K562 (cell line): Measurements from ENCODE around the gene SPEG. TPM values are rescaled to one million over a fixed set of nuclear protein-coding genes. Genes with fewer than 3 reads are reported as not detected.

Experiments
- CEBPB ChIP-seq: fragments of 450-650 bp; IDR thresholded peaks from 2 replicates; pipeline ENCODE4 v1.6.1; 2016; ENCODE audit warnings: missing genetic modification characterization, missing compliant biosample characterization
- CHCHD3 ChIP-seq: fragments of 250-450 bp; sonication (Bioruptor Pico); IDR thresholded peaks from 2 replicates; pipeline ENCODE4 v2.1.2; 2022; ENCODE audit warnings: mild to moderate bottlenecking
- CSDE1 ChIP-seq, 2 experiments: fragments of 450-650 bp; IDR thresholded peaks; 2 replicates each; pipeline ENCODE4 v1.6.1; 2016; ENCODE audit warnings: mild to moderate bottlenecking in 1 of 2
- EHMT2 ChIP-seq: fragments of 450-650 bp; IDR thresholded peaks from 2 replicates; pipeline ENCODE4 v1.6.1; 2018; ENCODE audit warnings: antibody characterized with exemption
- EP300 ChIP-seq: IDR thresholded peaks from 2 replicates; pipeline ENCODE4 v1.6.1; 2012; ENCODE audit warnings: low read length, improper control_type of control experiment
- GATAD2B ChIP-seq: fragments of 450-650 bp; IDR thresholded peaks from 2 replicates; pipeline ENCODE4 v1.6.1; 2017; ENCODE audit warnings: mild to moderate bottlenecking, borderline replicate concordance
- HEY1 ChIP-seq: fragments of 250-450 bp; sonication (Bioruptor Pico); IDR thresholded peaks from 2 replicates; pipeline ENCODE4 v1.5.0; 2020; ENCODE audit warnings: mild to moderate bottlenecking, moderate library complexity, borderline replicate concordance
- HMG20B ChIP-seq: fragments of 250-450 bp; sonication (Bioruptor Pico); IDR thresholded peaks from 2 replicates; pipeline ENCODE4 v1.5.0; 2021; ENCODE audit warnings: mild to moderate bottlenecking
- HMGXB4 ChIP-seq: sonication (generic); formaldehyde crosslinking; IDR thresholded peaks from 2 replicates; pipeline ENCODE4 v1.8.1; 2023; ENCODE audit warnings: mild to moderate bottlenecking, missing genetic modification reagents
- IRF9 ChIP-seq: fragments of 450-650 bp; IDR thresholded peaks from 2 replicates; pipeline ENCODE4 v1.6.1; 2016; ENCODE audit warnings: missing biosample characterization, missing genetic modification characterization
- NR2F6 ChIP-seq: fragments of 450-650 bp; formaldehyde crosslinking; IDR thresholded peaks from 2 replicates; pipeline ENCODE4 v1.4.0; 2020; ENCODE audit warnings: mild to moderate bottlenecking
- PKNOX1 ChIP-seq: fragments of 450-650 bp; IDR thresholded peaks from 2 replicates; pipeline ENCODE4 v1.6.1; 2016
- RBBP5 ChIP-seq: fragments of 200-600 bp; sonication (generic); IDR thresholded peaks from 2 replicates; pipeline ENCODE4 v1.6.1; 2012; ENCODE audit warnings: borderline replicate concordance, mild to moderate bottlenecking, low read length, control low read depth, inconsistent platforms; ENCODE audit not compliant: insufficient read depth, poor library complexity, severe bottlenecking
- SMARCC2 ChIP-seq: fragments of 450-650 bp; IDR thresholded peaks from 2 replicates; pipeline ENCODE4 v1.6.1; 2017; ENCODE audit warnings: antibody characterized with exemption, moderate library complexity, mild to moderate bottlenecking, low read depth
- SNRNP70 ChIP-seq: fragments of 200-400 bp; formaldehyde crosslinking; optimal IDR thresholded peaks from 2 replicates; pipeline ENCODE3; 2017; ENCODE audit warnings: low read depth, low read length
- TBL1XR1 ChIP-seq, 2 experiments: IDR thresholded peaks; 2 replicates each; pipeline ENCODE4 v1.6.1; 2012; ENCODE audit warnings: improper control_type of control experiment in 2 of 2, low read length in 2 of 2, mild to moderate bottlenecking in 1 of 2
- YY1 ChIP-seq, 3 experiments: IDR thresholded peaks; 2 replicates each; pipeline ENCODE4 v1.6.1; 2011; ENCODE audit warnings: low read length in 2 of 3, mild to moderate bottlenecking in 2 of 3, moderate library complexity in 2 of 3, borderline replicate concordance in 1 of 3, control low read depth in 1 of 3, low read depth in 1 of 3; ENCODE audit not compliant: insufficient read depth in 3 of 3, insufficient replicate concordance in 2 of 3, control insufficient read depth in 1 of 3, insufficient read length in 1 of 3; ENCODE audit errors: extremely low read depth in 1 of 3
- ZNF3 ChIP-seq: fragments of 250-450 bp; sonication (Bioruptor Pico); IDR thresholded peaks from 2 replicates; pipeline ENCODE4 v1.5.0; 2021; ENCODE audit warnings: mild to moderate bottlenecking, moderate library complexity
- ZNF639 ChIP-seq, 2 experiments: fragments of 200-800 bp in 1 of 2; sonication (Bioruptor generic) in 1 of 2; sonication (generic) in 1 of 2; formaldehyde crosslinking in 1 of 2; IDR thresholded peaks in 1 of 2; conservative IDR thresholded peaks in 1 of 2; 2 replicates each; pipeline versions ENCODE4 v1.5.0 to v1.6.1; 2016 to 2020; ENCODE audit warnings: missing compliant biosample characterization in 1 of 2, missing genetic modification characterization in 1 of 2, missing genetic modification reagents in 1 of 2
- ZNF695 ChIP-seq: fragments of 450-650 bp; formaldehyde crosslinking; IDR thresholded peaks from 2 replicates; pipeline ENCODE4 v1.4.0; 2020; ENCODE audit warnings: mild to moderate bottlenecking, moderate library complexity
- ZNF696 ChIP-seq: fragments of 250-450 bp; sonication (Bioruptor Pico); conservative IDR thresholded peaks from 2 replicates; pipeline ENCODE4 v1.4.0; 2020; ENCODE audit warnings: mild to moderate bottlenecking, moderate library complexity
- ZNF76 ChIP-seq: fragments of 250-450 bp; sonication (Bioruptor Pico); IDR thresholded peaks from 2 replicates; pipeline ENCODE4 v1.4.0; 2020; ENCODE audit warnings: mild to moderate bottlenecking, moderate library complexity, borderline replicate concordance
- polyA plus RNA-seq, 8 experiments: library from polyadenylated mRNA; depleted of rRNA in 4 of 8; stranded (reverse) in 5 of 8; unstranded in 3 of 8; fragments of >200 nt; fragmentation: Nextera tagmentation in 2 of 8; fragmentation: Illumina TruSeq in 1 of 8; extraction: Ambion mirVana in 2 of 8; extraction: Trizol in 1 of 8; gene quantifications; 2 replicates each; pipeline versions ENCODE4 v1.2.1 to v1.2.3, GENCODE V29; 2011 to 2014; ENCODE audit warnings: inconsistent platforms in 1 of 8, missing spikeins in 1 of 8
- total RNA-seq, 7 experiments: library from RNA; depleted of rRNA in 6 of 7; stranded (reverse); fragments of >200 nt in 6 of 7; fragmentation: Illumina TruSeq in 2 of 7; extraction: Trizol in 2 of 7; gene quantifications; 2 replicates each; pipeline versions ENCODE4 v1.2.1 to v1.2.3, GENCODE V29; 2011 to 2021; ENCODE audit warnings: low replicate concordance in 1 of 7

Gene SPEG
- total and polyA plus RNA-seq, 9 of the 15 experiments (the other 6 are each of a cell fraction or from before 2014, with no cell fraction given): 0.49 to 8.7 (median 3.0) TPM

GRCh38 chr2:219522111-219523030 lies 87.7 kb downstream of the SPEG start (continued):
- TF ChIP-seq HMGXB4 (CRISPR knock-in tag) (no peak), HEY1 (CRISPR knock-in tag) (no peak), HMG20B (CRISPR knock-in tag) (no peak), ZNF76 (CRISPR knock-in tag) (no peak), CHCHD3 (CRISPR knock-in tag) (no peak), NR2F6 (CRISPR knock-in tag) (no peak), ZNF696 (CRISPR knock-in tag) (no peak), SMARCC2 (no peak), SNRNP70 (no peak), CEBPB (no peak), EP300 (peak; percentile 48; the same call in 1 of the 2 replicates), ZNF695 (CRISPR knock-in tag) (no peak), EHMT2 (no peak), TBL1XR1 (IDR thresholded peaks at IDR 0.05; ENCODE audit: low read length in 2 of 2) (peak in 1 of 2 experiments; percentile 60; a peak in 1 of 4 replicates), ZNF639 (CRISPR knock-in tag; conservative IDR thresholded peaks at IDR 0.05 in 1 of 2, IDR thresholded peaks at IDR 0.05 in 1 of 2) (peak in 1 of 2 experiments; percentile 28; a peak in 1 of 4 replicates), RBBP5 (no peak), GATAD2B (0 out of 2 replicates have a peak, but pooled peaks have one; percentile 57), IRF9 (tag) (no peak), CSDE1 (IDR thresholded peaks at IDR 0.05) (no peak), PKNOX1 (0 out of 2 replicates have a peak, but pooled peaks have one; percentile 7), YY1 (IDR thresholded peaks at IDR 0.05; ENCODE audit: borderline replicate concordance in 1 of 3, control insufficient read depth in 1 of 3, extremely low read depth in 1 of 3, insufficient read depth in 3 of 3, insufficient read length in 1 of 3, insufficient replicate concordance in 2 of 3, low read depth in 1 of 3, low read length in 2 of 3) (peak in 1 of 3 experiments; percentile 52), ZNF3 (CRISPR knock-in tag) (no peak)
